ENCODE data around the gene PARVB. TPM values are rescaled to one million over a fixed set of nuclear protein-coding genes. Genes with fewer than 3 reads are reported as not detected.

Gene PARVB
- total and polyA plus RNA-seq, 2 experiments from 2014 or later = 10.2 to 11.2 TPM

DNA sequence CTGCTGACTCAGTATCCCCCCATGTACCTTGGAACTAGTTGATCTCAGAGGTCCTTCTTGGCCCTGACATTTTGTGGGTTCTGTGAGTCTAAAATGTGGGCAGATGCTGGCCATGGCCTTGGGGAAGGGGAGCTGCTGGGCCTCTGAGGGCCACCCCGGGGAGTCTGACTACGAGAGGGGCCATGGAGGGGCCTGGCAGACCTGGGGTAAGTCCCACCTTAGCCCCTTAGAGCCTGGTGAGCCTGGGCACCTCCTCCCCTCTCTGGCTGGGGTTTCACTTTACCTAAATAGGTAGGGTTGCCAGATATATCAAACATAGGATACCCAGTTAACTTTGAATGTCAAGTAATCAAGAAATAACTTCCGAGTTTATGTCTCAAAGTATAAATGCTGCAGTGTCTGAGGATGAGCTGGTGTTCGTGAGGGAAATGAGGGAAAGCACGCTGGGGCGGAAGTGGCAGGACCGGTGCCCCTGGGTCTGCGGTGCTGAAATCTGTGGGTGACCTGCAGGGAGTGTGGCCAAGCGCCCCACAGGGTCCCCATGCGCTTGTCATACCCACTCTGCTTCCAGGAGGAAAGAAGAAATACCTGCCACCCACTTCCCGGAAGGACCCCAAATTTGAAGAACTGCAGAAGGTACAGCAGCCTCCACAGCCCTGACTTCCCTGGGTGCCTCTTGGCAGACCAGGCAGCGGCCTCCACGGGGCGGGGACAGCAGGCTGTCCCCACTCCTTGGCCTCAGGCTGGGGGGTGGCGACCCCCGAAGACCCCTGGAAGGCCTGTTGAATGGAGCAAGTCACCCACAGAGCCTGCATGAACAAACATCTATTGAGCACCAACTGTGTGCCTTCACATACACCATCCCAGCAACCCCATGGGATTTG is 161.4 kb downstream of the PARVB start:
- Histone ChIP-seq H3K4me2 (no peak overlapping the region), H3K27me3 (no peaks in the 10 kb centered on the region), H3K79me2 (no peaks in the 10 kb centered on the region), H3K9me3 (ENCODE audit: low read depth) (no peaks in the 10 kb centered on the region), H3K4me1 (ENCODE audit: insufficient read depth) (no peaks in the 10 kb centered on the region), H3K9me2 (replicated peaks; ENCODE audit: insufficient read depth) (no peaks in the 10 kb centered on the region), H2AFZ (no peak overlapping the region), H3K36me3 (replicated peaks; ENCODE audit: insufficient read depth, low read depth) (no peaks in the 10 kb centered on the region), H3K4me3 (no peak overlapping the region), H3K27ac (no peak overlapping the region), H4K20me1 (ENCODE audit: insufficient read depth, poor library complexity, severe bottlenecking) (no peaks in the 10 kb centered on the region)
- no peak for TF ChIP-seq EZH2phosphoT487 (IDR thresholded peaks at IDR 0.05; ENCODE audit: low read depth, severe bottlenecking, unreplicated experiment)
- 92% methylated on average over 16 of the region's 16 CpGs for WGBS (ENCODE audit: low lambda C conversion rate, missing lambda C conversion rate)
- no peak for DNase-seq (ENCODE audit: low spot score)

DNA sequence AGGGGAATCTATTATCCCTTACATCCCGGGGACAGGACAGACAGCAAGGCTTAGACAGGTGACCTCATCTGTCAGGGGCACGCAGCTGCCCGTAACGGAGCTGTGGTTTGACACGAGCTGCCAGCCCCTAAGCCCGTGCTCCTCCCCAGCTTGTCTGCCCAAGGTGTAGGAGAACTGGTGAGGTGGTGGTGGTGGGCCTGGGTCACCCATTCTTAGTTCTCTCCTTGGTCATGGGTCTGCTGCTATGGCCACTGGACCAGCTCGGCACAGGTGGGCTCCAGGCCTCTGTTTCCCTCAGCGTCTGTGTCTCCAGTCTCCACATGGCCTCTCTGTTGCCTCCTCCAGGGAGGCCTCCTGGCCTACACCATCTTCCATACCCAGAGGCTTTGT is 162.0 kb downstream of the PARVB start:
- Histone ChIP-seq H3K4me3 (no peak overlapping the region), H3K9me3 (ENCODE audit: low read depth) (no peaks in the 10 kb centered on the region), H3K4me2 (no peak overlapping the region), H2AFZ (no peak overlapping the region), H3K79me2 (no peaks in the 10 kb centered on the region), H3K36me3 (replicated peaks; ENCODE audit: insufficient read depth, low read depth) (no peaks in the 10 kb centered on the region), H3K27ac (no peak overlapping the region), H3K4me1 (ENCODE audit: insufficient read depth) (no peaks in the 10 kb centered on the region), H3K27me3 (no peaks in the 10 kb centered on the region), H3K9me2 (replicated peaks; ENCODE audit: insufficient read depth) (no peaks in the 10 kb centered on the region), H4K20me1 (ENCODE audit: insufficient read depth, poor library complexity, severe bottlenecking) (no peaks in the 10 kb centered on the region)
- TF ChIP-seq, protein P1, sequence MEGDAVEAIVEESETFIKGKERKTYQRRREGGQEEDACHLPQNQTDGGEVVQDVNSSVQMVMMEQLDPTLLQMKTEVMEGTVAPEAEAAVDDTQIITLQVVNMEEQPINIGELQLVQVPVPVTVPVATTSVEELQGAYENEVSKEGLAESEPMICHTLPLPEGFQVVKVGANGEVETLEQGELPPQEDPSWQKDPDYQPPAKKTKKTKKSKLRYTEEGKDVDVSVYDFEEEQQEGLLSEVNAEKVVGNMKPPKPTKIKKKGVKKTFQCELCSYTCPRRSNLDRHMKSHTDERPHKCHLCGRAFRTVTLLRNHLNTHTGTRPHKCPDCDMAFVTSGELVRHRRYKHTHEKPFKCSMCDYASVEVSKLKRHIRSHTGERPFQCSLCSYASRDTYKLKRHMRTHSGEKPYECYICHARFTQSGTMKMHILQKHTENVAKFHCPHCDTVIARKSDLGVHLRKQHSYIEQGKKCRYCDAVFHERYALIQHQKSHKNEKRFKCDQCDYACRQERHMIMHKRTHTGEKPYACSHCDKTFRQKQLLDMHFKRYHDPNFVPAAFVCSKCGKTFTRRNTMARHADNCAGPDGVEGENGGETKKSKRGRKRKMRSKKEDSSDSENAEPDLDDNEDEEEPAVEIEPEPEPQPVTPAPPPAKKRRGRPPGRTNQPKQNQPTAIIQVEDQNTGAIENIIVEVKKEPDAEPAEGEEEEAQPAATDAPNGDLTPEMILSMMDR (IDR thresholded peaks at IDR 0.05; ENCODE audit: poor library complexity) = no peak
- TF ChIP-seq EZH2phosphoT487 (IDR thresholded peaks at IDR 0.05; ENCODE audit: low read depth, severe bottlenecking, unreplicated experiment) (no peak), EZH2 (IDR thresholded peaks at IDR 0.05; ENCODE audit: borderline replicate concordance) (no peak)
- WGBS (ENCODE audit: low lambda C conversion rate, missing lambda C conversion rate) = 82% methylated on average over 8 of the region's 8 CpGs
- DNase-seq (ENCODE audit: low spot score) = no peak

DNA sequence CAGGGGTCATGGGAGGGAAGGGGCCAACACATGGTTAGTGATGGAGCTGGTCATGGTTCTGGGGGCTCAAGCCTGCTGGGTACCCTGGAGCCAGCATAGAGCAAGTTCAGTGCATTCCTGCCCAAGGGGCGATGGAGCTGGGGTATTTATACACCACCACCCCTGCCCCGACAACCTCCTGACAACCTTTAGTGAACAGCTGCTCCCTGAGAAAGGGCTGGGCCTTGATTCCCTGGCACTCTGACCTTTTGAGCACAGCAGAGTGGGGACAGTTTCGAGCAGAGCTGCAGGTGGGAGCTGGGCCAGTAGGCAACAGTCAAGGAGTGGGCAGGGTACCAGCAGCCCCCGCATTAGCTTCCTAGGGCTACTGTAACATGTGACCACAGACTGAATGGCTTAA is 162.6 kb downstream of the PARVB start:
- Histone ChIP-seq H4K20me1 (ENCODE audit: insufficient read depth, poor library complexity, severe bottlenecking) (no peaks in the 10 kb centered on the region), H2AFZ (no peak overlapping the region), H3K27ac (no peak overlapping the region), H3K36me3 (replicated peaks; ENCODE audit: insufficient read depth, low read depth) (no peaks in the 10 kb centered on the region), H3K9me3 (ENCODE audit: low read depth) (no peaks in the 10 kb centered on the region), H3K9me2 (replicated peaks; ENCODE audit: insufficient read depth) (no peaks in the 10 kb centered on the region), H3K27me3 (no peaks in the 10 kb centered on the region), H3K4me2 (no peak overlapping the region), H3K4me1 (ENCODE audit: insufficient read depth) (no peaks in the 10 kb centered on the region), H3K79me2 (no peaks in the 10 kb centered on the region), H3K4me3 (no peak overlapping the region)
- WGBS (ENCODE audit: low lambda C conversion rate, missing lambda C conversion rate) = 95% methylated on average over 4 of the region's 4 CpGs
- TF ChIP-seq EZH2 (IDR thresholded peaks at IDR 0.05; ENCODE audit: borderline replicate concordance) (no peak), EZH2phosphoT487 (IDR thresholded peaks at IDR 0.05; ENCODE audit: low read depth, severe bottlenecking, unreplicated experiment) (no peak)
- TF ChIP-seq, protein P1 (IDR thresholded peaks at IDR 0.05; ENCODE audit: poor library complexity) = no peak
- DNase-seq (ENCODE audit: low spot score) = no peak

DNA sequence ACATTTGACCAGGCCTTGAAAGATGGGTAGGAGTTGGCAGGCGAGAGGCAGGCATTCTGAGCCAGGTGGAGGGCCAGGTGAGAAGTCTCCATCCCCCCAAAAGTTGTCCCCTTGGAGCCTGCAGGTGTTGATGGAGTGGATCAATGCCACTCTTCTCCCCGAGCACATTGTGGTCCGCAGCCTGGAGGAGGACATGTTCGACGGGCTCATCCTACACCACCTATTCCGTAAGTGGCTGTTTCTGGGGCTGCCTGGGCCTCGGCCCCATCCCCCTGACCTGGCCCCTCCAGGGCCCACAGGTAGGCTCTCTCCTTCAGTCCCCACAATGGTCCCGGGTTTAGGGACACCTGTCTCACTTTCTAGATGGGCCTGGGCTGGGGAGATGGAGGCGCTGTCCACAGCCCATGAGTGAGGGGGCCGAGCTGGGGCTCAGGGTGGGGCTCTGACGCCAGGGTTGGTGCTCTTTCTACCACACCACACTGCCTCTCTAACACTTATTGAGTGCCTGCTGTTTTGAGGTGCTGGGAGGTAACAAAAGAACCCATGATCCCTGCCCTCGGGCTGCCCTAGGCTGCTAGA is 163.6 kb downstream of the PARVB start:
- H3K9me2 ChIP-seq (replicated peaks; ENCODE audit: insufficient read depth) = no peaks in the 10 kb centered on the region
- TF ChIP-seq, protein P1 (IDR thresholded peaks at IDR 0.05; ENCODE audit: poor library complexity) = no peak
- TF ChIP-seq EZH2 (IDR thresholded peaks at IDR 0.05; ENCODE audit: borderline replicate concordance) (no peak), EZH2phosphoT487 (IDR thresholded peaks at IDR 0.05; ENCODE audit: low read depth, severe bottlenecking, unreplicated experiment) (no peak)
- no peaks in the 10 kb centered on the region for H3K27me3 ChIP-seq
- no peak overlapping the region for H3K27ac ChIP-seq
- H3K79me2 ChIP-seq = no peaks in the 10 kb centered on the region
- H4K20me1 ChIP-seq (ENCODE audit: insufficient read depth, poor library complexity, severe bottlenecking) = no peaks in the 10 kb centered on the region
- no peak overlapping the region for H2AFZ ChIP-seq
- no peaks in the 10 kb centered on the region for H3K36me3 ChIP-seq (replicated peaks; ENCODE audit: insufficient read depth, low read depth)
- H3K4me3 ChIP-seq = no peak overlapping the region
- H3K9me3 ChIP-seq (ENCODE audit: low read depth) = no peaks in the 10 kb centered on the region
- DNase-seq (ENCODE audit: low spot score) = no peak
- 93% methylated on average over 12 of the region's 12 CpGs for WGBS (ENCODE audit: low lambda C conversion rate, missing lambda C conversion rate)
- H3K4me1 ChIP-seq (ENCODE audit: insufficient read depth) = no peaks in the 10 kb centered on the region
- H3K4me2 ChIP-seq = no peak overlapping the region
